Large intestine (tissue), 3 donors: ENCODE data around the gene THSD1. TPM values are rescaled to one million over a fixed set of nuclear protein-coding genes. Genes with fewer than 3 reads are reported as not detected.
"Not testable (repeated sequence)": the region's sequence is repeated elsewhere in the genome, so short reads cannot be mapped to it uniquely, and the experiment has no call there.

Source experiments
- DNase-seq, 2 donors: peaks; one replicate each; pipeline versions ENCODE4 v3.0.0 to v3.0.0-alpha.2; 2013
- H3K27ac ChIP-seq: one replicate; pipeline ENCODE4 v1.5.1; 2013; ENCODE audit warnings: low read length
- H3K27me3 ChIP-seq: 2 replicates; pipeline ENCODE4 v1.6.1; 2013; ENCODE audit warnings: low read length; ENCODE audit not compliant: control insufficient read depth, insufficient read depth
- H3K36me3 ChIP-seq: 2 replicates; pipeline ENCODE4 v1.6.1; 2013; ENCODE audit warnings: low read length; ENCODE audit not compliant: control insufficient read depth, insufficient read depth
- H3K4me1 ChIP-seq: one replicate; pipeline ENCODE4 v1.6.1; 2013; ENCODE audit warnings: low read length; ENCODE audit not compliant: control insufficient read depth, insufficient read depth
- H3K4me3 ChIP-seq: one replicate; pipeline ENCODE4 v1.5.1; 2013; ENCODE audit warnings: low read length
- H3K9me3 ChIP-seq: one replicate; pipeline ENCODE4 v1.6.1; 2013; ENCODE audit warnings: mild to moderate bottlenecking, low read depth, low read length, moderate library complexity; ENCODE audit not compliant: control insufficient read depth
- WGBS: methylation state at CpG from one replicate; pipeline ENCODE4 v1.1.5; 2013; ENCODE audit warnings: low lambda C conversion rate; ENCODE audit not compliant: insufficient coverage; 5-methylcytosine and 5-hydroxymethylcytosine counted together
- polyA plus RNA-seq: library from polyadenylated mRNA; unstranded; fragments of 120-200 nt; gene quantifications from one replicate; pipeline ENCODE4 v1.2.1, GENCODE V29; 2013

The THSD1 gene
- polyA plus RNA-seq, 1 donor: 4.9 TPM

GRCh38 chr13:52362169-52362887 is 43.6 kb downstream of the THSD1 start:
- DNase-seq, H3K27ac ChIP-seq, H3K36me3 ChIP-seq, H3K4me1 ChIP-seq, H3K27me3 ChIP-seq, H3K9me3 ChIP-seq, H3K4me3 ChIP-seq: not testable (repeated sequence)
- WGBS: no CpG with 5 or more reads among the region's 6 CpGs

GRCh38 chr13:52361225-52361624 is 44.7 kb downstream of the THSD1 start:
- no peak for DNase-seq
- Histone ChIP-seq H3K27me3 (no peaks in the 10 kb centered on the region), H3K27ac (no peak overlapping the region), H3K36me3 (no peaks in the 10 kb centered on the region), H3K9me3 (no peaks in the 10 kb centered on the region), H3K4me3 (no peak overlapping the region), H3K4me1 (no peaks in the 10 kb centered on the region)
- no CpG with 5 or more reads among the region's 4 CpGs for WGBS

DNA sequence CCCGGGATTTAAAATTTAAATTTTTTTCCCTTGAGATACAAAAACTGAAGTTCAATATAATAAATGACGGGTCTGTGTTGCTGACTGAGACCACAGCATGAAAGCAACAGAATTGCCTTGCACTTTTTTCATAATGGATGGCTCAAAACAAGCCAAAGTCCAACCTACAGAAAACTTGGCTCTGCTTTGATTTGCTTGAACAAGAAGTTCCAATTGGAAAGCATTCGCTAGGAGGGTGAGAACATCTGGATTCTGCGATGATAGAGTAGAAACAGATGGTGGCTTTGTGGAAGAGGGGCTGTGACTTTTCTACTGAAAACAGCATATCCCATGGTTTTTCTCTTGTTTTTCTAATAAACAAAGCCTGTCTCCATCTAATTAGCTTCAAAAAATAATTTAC is 46.4 kb downstream of the THSD1 start:
- H3K4me3 ChIP-seq: no peak overlapping the region
- peak; percentile 16 to 44 for DNase-seq
- no peaks in the 10 kb centered on the region for H3K9me3 ChIP-seq
- no peaks in the 10 kb centered on the region for H3K36me3 ChIP-seq
- H3K27me3 ChIP-seq: no peaks in the 10 kb centered on the region
- no peaks in the 10 kb centered on the region for H3K4me1 ChIP-seq
- 35% methylated on average over 3 of the region's 4 CpGs for WGBS
- H3K27ac ChIP-seq: no peak overlapping the region

GRCh38 chr13:52356327-52356726 is 49.6 kb downstream of the THSD1 start:
- Histone ChIP-seq H3K27me3 (no peaks in the 10 kb centered on the region), H3K4me3 (no peak overlapping the region), H3K9me3 (no peaks in the 10 kb centered on the region), H3K36me3 (no peaks in the 10 kb centered on the region), H3K4me1 (no peaks in the 10 kb centered on the region), H3K27ac (no peak overlapping the region)
- DNase-seq: no peak
- WGBS: no CpG with 5 or more reads among the region's 2 CpGs

DNA sequence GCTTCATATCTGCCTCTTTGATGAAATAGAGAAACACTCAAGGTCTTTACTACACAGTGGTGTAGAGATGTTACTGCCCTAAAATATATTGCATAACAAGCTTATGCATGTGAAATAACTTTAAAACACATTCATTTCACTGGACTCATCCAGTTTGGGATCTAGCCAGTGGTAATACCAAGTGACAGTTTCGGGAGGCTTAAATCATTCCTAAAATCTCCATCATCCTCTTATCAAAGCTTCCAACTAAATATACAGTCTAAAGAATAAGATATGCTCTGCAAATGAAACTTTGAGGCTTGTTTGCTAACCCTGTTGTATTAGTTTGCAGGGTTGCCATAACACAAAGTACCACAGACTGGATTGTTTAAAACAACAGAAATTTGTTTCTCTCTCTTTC is 52.8 kb downstream of the THSD1 start:
- WGBS: no CpG with 5 or more reads among the region's 1 CpG
- Histone ChIP-seq H3K36me3 (no peaks in the 10 kb centered on the region), H3K27me3 (no peaks in the 10 kb centered on the region), H3K9me3 (peaks cover 2% of the 10 kb centered on the region), H3K4me3 (no peak overlapping the region), H3K4me1 (no peaks in the 10 kb centered on the region), H3K27ac (no peak overlapping the region)
- DNase-seq: no peak

- Histone ChIP-seq H3K4me3 (no peak overlapping the region), H3K36me3 (no peaks in the 10 kb centered on the region), H3K9me3 (peaks cover 2% of the 10 kb centered on the region), H3K4me1 (no peaks in the 10 kb centered on the region), H3K27ac (no peak overlapping the region), H3K27me3 (no peaks in the 10 kb centered on the region)
- peak; percentile 48 to 75 for DNase-seq
- WGBS: 100% methylated on average over 2 of the region's 6 CpGs
These were observed 56.8 kb downstream of the THSD1 start for GRCh38 chr13:52348983-52349780.

- no peak for DNase-seq
- 70% methylated on average over 2 of the region's 5 CpGs for WGBS
- Histone ChIP-seq H3K27ac (no peak overlapping the region), H3K27me3 (no peaks in the 10 kb centered on the region), H3K9me3 (peaks cover 2% of the 10 kb centered on the region), H3K4me1 (no peaks in the 10 kb centered on the region), H3K36me3 (no peaks in the 10 kb centered on the region), H3K4me3 (no peak overlapping the region)
These were observed 57.9 kb downstream of the THSD1 start for GRCh38 chr13:52348071-52348470.

- H3K4me1 ChIP-seq: no peaks in the 10 kb centered on the region
- no peak overlapping the region for H3K27ac ChIP-seq
- no peaks in the 10 kb centered on the region for H3K27me3 ChIP-seq
- 83% methylated on average over 2 of the region's 5 CpGs for WGBS
- peaks cover 2% of the 10 kb centered on the region for H3K9me3 ChIP-seq
- no peak overlapping the region for H3K4me3 ChIP-seq
- no peak for DNase-seq
- no peaks in the 10 kb centered on the region for H3K36me3 ChIP-seq
These were observed 60.2 kb downstream of the THSD1 start for GRCh38 chr13:52345631-52346251.

- Histone ChIP-seq H3K36me3 (no peaks in the 10 kb centered on the region), H3K27ac (no peak overlapping the region)
- no CpG with 5 or more reads among the region's 3 CpGs for WGBS
These were observed 60.9 kb downstream of the THSD1 start for GRCh38 chr13:52345048-52345447.

DNA sequence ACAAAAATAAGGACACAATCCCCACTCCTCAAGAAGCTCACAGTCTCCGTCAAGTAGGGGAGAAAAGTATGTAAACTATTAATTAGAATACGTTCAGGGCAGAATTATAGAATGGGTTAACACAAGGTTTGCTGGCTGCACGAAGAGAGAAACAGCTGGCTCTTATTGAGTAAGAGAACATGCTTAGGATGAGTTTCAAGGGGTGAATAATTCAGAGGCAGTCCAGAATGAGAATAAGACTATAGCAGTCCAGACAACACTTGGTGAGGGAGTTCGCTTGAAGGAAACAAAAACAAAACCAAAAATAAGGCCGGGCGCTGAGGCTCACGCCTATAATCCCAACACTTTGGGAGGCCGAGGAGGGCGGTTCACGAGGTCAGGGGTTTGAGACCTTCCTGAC is 61.9 kb downstream of the THSD1 start:
- H3K36me3 ChIP-seq: no peaks in the 10 kb centered on the region
- H3K27ac ChIP-seq: no peak overlapping the region
- H3K9me3 ChIP-seq: no peaks in the 10 kb centered on the region
- no peak for DNase-seq
- no peak overlapping the region for H3K4me3 ChIP-seq
- no peaks in the 10 kb centered on the region for H3K27me3 ChIP-seq
- WGBS: 58% methylated on average over 3 of the region's 10 CpGs
- H3K4me1 ChIP-seq: no peaks in the 10 kb centered on the region

More at GRCh38 chr13:52345048-52345447, 60.9 kb downstream of the THSD1 start:
- Histone ChIP-seq H3K4me1 (no peaks in the 10 kb centered on the region), H3K4me3 (no peak overlapping the region), H3K9me3 (no peaks in the 10 kb centered on the region), H3K27me3 (no peaks in the 10 kb centered on the region)
- DNase-seq: no peak
